GM21528 (cell line): ENCODE results near the gene ZDHHC16.
A peak's percentile ranks its signal among the peaks of the same experiment; 100 is the strongest.
"Not testable (repeated sequence)": the region's sequence is repeated elsewhere in the genome, so short reads cannot be mapped to it uniquely, and the experiment has no call there.

ENCODE experiments used
- ATAC-seq: cut with Tn5 transposase; IDR thresholded peaks from one replicate; pipeline ENCODE4 v1.9.1; 2021; ENCODE audit warnings: mild to moderate bottlenecking, moderate library complexity; ENCODE audit not compliant: unreplicated experiment, low FRiP score

ZDHHC16 gene

DNA sequence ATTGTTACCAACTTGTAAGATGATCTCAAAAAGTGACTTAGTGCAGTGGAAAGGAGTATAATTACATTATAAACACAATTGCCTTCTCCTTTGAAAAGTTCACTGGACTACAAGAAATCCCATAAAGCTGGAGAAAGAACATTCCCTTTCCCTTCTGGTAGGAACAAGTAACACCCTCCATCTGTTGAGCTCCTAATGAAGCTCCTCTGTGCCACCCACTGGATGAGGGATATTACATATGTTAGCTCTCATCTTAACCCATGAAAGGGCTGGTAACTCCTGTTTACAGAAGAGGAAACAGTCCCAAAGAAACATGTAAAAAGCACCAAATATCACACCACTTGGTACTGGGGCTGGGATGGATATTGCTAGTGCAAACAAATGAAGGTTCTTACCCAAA is 11.9 kb upstream of the ZDHHC16 start:
- no peak for ATAC-seq

DNA sequence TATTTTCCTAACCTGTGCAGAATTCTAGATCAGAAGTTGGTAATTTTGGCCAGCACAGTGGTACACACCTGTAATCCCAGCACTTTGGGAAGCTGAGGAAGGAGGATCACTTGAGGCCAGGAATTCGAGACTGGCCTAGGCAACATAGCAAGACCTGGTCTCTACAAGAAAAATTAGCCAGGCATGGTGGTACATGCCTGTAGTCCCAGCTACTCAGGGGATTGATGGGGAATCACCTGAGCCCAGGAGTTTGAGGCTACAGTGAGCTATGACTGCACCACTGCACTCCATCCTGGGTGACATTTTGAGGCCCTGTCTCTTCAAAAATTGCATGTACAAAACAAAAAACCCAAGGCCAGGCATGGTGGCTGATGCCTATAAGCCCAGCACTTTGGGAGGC is 11.4 kb upstream of the ZDHHC16 start:
- ATAC-seq = no peak

DNA sequence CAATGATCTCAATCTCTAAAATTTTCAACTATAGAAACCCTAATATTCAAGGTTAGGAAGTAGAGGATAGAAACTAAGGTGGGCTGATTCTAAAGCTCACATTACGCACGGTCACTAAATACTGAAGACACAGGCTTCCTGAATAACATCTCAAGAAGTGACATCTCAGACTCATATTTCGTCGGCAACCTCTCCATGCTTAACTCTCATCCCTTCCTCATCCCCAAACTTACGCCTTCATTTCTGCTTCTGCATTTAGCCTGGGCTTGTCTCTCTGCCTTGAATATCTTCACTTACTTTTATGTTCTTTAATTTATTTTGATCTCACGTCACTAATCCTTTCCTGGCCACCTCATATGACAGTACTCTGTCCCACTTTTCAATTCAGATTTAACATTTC is 10.8 kb upstream of the ZDHHC16 start:
- ATAC-seq = no peak

DNA sequence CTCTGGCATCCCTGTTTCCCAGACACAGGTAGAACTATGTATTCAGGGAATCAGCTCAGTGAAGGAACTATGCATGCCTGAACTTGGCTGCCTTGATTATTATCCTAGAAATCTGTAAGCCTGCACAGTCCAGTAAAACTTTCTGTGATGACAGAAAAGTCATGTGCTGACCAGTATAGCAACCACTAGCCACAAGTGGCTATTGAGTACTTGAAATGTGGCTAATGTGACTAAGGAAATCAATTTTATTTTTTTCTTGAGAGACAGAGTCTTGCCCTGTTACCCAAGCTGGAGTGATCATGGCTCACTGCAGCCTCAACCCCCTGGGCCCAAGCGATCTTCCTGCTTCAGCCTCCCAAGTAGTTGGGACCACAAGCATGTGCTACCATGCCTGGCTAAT is 3.7 kb upstream of the ZDHHC16 start:
- ATAC-seq = no peak

DNA sequence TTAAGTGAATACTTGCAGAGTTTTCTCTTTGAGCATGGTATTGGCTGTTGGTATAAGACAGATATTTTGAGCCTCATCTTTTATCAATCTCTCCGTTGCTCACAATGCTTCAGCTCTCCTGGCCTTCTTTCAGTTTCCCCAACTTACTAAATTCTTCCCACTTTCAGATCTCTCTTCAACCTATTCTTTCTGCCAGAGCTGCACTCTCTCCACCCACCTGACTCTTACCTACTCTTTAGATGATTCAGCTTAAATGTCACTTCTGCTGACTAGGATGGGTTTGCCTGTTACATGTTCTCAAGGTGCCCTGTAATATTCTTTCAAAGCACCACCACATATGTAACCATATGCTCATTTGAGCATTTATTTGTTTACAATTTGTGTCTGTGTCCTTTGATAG is 1.8 kb upstream of the ZDHHC16 start:
- no peak for ATAC-seq

DNA sequence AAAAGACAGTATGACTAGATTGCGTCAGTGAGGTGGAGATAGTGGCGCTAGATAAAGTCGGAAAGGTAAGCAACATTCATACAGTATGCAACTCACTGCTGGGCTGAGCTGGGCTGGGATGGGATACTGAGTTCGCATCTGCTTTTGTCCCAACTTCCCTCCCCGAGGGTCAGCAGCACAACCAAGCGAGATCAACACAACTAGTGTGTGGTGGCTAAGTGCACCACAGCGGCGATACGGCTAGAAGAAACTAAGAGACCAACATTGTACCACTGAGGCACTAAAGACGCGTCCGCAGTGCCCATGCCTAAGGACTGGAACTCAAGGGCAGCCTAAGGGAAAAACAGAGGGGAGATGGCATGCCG is 636 bp upstream of the ZDHHC16 start:
- peak; percentile 11 for ATAC-seq

DNA sequence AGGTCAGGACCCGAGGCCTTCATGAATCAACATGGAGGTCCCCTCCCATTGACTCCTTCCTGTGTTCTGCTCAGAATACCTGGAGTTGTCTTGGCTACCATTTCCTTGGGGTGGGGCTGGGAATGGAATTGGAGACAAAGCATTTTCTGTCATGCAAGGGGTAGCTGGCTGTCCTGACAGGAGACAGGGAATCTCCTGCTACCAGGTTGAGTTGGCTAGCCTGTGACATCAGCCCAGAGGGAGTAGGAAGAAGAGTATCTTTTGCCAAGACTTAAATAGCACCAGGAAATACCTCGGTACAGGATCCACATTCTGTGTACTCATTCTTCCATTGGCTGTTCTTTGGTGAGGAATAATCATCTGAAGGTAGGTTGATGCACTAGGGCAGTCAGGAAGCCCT is 4.9 kb downstream of the ZDHHC16 start:
- no peak for ATAC-seq

DNA sequence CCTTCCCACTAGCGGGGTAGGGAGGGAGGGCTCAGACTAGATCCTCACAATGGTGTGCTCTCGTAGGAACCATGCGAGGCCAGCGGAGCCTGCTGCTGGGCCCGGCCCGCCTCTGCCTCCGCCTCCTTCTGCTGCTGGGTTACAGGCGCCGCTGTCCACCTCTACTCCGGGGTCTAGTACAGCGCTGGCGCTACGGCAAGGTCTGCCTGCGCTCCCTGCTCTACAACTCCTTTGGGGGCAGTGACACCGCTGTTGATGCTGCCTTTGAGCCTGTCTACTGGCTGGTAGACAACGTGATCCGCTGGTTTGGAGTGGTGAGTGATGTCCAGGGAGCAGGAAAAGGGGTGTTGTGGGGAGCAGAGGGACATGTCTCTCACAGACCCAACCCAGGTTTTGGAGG is 5.6 kb downstream of the ZDHHC16 start:
- no peak for ATAC-seq

DNA sequence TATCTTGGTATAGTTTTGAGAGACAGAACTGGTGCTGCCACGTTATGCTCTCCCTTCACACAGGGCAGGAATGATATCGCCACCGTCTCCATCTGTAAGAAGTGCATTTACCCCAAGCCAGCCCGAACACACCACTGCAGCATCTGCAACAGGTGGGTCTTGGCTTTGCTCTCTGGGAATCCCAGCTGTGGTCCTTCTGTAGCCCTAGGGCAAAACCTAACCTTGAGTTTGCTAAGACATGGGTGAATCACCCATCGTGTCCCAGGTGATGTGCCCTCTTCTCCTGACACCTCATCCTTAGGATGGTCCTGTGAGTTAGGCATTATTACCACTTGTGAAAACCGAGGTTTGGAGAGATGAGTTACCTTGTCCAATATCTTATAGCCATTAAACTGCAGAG is 6.4 kb downstream of the ZDHHC16 start:
- no peak for ATAC-seq

DNA sequence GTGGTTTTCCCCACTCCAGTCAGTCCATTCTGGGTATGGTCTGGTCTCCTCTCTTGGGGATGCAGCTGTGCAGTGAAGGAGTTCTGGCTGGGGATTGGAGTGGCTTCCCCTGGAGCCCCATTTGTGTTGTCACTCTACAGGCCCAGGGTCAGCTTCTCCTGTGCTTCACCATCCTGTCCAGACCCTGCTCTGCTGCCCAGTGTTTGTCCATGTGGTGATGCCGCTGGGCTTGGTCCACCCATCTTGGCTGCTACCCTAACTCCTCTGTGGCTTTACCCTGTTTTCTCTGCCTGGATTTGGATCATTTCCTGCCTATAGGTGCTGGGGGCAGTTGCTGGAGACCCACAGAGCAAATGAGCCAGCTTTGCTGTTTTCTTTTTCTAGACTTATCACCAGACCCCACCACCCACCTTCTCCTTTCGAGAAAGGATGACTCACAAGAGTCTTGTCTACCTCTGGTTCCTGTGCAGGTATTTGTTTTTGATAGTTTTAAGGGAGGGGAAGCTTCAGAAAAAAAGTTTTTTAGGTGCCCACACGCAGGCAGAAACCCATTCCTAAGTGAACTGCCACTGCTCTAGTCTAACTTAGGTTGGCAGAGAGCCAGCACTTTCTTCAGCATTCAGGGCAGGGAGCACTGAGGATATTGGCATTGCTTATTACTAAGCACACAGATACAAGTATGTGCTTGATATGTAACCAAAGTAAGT is 8.5 kb downstream of the ZDHHC16 start:
- ATAC-seq = no peak

DNA sequence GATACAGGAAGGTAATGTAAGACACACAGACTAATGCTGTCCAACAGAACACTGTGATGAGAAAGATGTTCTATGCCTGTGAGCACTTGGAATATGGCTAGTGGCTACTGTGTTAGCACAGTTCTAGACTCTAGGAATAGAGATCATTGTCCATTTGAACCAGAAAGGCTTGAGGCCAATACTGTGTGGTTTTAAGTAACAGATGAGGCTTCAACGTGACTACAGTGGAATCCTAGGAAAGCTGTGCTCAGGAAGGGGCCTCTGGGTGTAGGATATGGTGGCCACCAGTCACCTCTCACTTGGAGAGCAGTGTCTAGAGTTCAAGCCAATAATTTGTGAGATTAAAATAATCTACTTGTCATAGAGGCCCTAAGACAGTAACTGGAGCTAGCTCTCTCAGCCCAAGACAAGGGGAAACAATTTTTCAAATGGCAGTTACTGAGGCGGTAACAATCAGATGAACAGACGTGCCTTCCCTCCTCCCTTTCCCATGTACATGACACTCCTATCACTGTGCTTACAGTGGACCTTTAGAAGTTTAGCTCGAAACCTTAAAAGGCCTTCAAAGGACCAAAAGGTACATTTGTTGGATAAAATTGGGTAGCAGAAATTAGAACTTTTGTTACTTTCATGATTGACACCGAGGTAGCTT is 10.2 kb downstream of the ZDHHC16 start:
- no peak for ATAC-seq

DNA sequence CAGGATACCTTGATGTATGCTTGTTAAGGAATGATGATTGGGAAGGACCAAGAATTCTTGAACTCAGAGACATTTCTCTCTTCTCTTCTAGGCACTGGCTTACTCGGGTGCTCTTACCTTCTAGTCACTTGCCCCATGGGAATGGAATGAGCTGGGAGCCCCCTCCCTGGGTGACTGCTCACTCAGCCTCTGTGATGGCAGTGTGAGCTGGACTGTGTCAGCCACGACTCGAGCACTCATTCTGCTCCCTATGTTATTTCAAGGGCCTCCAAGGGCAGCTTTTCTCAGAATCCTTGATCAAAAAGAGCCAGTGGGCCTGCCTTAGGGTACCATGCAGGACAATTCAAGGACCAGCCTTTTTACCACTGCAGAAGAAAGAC is 10.7 kb downstream of the ZDHHC16 start:
- ATAC-seq = no peak

DNA sequence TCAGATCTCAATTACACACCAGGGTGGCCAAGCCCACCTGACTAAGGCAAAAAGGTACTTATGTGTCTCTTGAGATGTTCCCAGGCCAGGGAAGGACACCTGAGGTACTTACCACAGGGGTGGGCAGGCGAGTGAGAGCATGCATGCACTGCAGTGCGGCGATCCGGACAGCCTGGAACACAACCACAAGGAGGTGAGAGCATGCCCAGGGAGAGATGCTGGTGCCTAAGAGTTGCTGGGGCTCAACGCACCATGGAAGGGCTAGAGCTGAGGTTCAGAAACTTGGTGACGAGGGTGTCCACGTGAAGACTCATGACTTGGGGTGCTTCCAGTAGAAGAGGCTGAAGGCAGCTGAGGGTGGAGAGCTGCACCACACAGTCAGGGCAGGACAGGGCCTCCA is 13.1 kb downstream of the ZDHHC16 start:
- ATAC-seq = no peak

DNA sequence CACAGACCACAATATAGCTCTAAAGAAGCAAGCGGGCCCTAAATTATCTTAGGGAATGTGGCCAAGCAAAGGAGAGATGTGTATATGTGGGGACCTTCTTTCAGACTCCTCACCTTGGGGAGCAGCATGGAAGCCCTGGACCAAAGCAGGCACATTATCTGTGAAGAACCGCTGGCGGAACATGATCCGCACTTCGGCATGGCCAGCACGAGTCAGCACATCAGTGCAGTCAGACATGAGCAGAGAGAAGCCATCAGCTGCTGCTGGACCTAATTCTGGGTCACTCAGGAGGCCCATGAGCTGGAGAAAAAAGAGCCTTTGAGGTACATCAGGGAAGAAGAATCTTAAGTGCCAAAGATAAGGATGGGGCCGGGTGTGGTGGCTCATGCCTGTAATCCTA is 14.0 kb downstream of the ZDHHC16 start:
- no peak for ATAC-seq

DNA sequence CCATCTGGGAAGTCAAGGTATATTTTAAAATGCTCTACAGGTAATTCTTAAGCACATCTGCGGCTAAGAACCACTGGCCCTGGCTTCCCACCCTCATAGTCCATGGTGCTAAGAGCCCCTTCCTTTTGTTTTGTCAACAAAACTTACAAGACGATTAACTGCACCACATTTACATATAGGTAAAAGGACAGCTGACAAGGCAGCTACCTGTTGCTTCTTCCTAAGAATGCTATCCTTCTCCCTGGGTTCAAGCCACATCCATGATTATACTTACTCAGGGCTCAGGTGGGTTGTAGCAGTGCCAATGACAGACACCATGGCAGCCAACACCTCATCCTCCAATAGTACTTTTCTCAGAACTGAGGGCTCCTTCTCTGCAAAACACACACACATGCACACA is 16.3 kb downstream of the ZDHHC16 start:
- ATAC-seq = no peak

DNA sequence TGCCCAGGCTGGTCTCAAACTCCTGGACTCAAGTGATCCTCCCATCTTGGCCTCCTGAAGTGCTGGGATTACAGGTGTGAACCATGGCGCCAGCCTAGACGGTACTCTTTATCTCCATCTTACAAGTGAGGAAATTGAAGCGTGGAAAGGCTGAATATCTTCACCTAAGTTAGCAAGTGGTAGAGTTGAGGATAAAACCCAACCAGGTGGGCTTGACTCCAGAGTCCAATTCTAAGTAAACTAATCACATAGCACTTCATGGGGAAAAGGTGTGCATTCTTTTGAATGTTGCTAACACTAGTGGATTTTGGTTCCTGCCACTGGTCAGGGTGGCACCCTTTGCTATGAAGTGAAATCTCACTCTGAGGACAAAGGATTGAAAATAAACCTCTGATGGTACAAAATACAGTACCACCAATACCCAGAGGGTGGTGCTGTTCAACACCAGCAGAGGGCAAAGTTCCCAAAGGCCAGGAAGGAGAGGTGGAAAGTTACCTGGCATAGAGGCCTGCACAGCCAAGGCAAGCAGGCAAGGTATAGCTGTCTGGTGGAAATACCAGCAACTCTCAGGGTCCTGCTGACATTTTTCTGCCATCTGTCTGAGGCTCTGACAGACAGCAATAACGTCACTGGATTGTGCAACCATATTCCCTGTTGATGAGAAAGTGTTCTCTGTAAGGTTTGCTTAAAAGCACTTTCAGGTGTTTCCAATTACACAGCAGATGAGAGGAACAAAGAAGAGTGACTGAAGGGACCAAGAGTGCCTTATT is 17.6 kb downstream of the ZDHHC16 start:
- ATAC-seq = no peak

DNA sequence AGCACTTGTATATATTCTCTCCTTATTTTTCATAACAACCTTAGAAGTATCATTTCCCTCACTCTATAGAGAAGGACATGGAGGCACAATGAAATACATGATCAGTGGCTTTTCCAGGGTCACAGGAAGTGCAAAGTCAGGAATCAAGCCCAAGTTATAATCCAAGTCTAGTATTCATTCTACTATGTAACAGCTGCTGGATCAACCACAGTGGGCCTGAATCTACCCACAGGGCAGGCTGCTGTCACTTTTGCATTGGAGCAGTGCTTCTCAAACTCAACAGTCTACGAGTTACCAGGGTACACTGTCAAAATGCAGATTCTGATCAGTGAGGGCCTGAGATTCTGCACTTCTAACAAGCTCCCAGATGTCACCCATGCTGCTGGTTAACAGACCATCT is 18.3 kb downstream of the ZDHHC16 start:
- ATAC-seq = no peak

DNA sequence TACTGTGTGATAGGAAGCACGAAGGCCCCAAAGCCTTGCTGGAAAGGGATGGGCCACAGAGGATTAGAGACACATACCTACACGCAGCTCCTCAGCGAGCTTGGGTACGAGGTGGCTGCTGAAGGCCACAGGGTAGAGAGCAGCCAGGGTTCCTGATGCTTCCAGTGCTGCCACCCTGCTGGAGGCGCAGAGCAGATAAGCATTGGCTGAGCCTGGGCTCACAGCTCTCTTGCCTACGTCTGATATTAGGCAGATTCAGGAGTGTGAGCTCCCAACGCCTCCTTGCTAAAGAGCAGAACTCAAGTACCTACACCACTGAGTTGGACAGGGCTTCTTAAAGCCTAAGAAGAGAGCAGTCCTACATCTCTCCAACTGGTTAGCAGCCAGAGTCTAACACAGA is 20.0 kb downstream of the ZDHHC16 start:
- no peak for ATAC-seq

DNA sequence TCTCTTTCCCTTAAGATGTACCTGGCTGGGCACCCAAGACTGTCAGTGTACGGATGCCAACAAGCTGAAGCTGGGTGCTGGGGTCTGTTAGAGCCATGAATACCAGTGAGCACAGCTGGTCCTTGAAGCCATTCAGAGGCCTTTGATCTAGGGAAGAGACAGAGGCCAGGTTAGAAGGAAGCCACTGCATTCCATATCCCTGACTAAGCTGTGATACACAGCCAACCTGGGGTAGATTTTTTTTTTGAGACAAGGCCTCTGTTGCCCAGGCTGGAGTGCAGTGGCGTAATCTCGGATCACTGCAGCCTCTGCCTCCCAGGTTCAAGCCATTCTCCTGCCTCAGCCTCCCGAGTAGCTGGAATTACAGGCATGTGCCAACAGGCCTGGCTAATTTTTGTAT is 20.8 kb downstream of the ZDHHC16 start:
- no peak for ATAC-seq

DNA sequence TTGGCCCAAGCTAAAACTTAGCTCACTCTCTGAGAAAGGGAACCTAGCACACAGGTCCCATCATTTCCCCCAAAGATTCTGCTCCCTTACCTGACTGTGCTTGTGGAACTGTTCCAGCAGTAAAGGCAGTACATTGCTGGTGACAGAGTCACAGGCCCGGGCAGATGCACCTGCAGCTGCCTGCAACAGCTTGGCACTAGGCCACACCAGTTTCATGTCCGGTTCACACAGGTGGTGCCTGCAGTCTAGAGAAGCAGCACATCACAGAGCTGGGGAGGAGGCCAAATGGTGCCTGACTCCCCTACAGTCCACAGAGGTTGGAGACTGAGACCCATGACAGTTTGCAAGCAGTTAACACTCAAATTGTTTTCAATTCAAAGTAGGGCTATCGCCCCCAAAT is 22.2 kb downstream of the ZDHHC16 start:
- ATAC-seq = no peak

DNA sequence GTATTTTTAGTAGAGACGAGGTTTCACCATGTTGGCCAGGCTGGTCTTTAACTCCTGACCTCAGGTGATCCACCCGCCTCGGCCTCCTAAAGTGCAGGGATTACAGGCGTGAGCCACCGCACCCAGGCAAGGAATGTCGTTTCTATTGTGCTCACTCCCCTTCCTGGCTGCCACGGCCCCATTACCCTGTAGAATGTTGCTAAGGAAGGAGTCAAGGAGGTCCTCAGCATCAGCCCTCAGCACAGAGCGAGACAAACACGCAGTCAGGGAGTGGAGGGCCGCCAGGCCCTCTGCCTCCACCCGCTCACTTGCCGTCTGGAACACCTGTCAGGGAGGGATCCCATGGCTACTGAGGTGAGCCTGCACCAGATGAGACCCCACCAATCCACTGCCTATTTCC is 22.8 kb downstream of the ZDHHC16 start:
- not testable (repeated sequence) for ATAC-seq

DNA sequence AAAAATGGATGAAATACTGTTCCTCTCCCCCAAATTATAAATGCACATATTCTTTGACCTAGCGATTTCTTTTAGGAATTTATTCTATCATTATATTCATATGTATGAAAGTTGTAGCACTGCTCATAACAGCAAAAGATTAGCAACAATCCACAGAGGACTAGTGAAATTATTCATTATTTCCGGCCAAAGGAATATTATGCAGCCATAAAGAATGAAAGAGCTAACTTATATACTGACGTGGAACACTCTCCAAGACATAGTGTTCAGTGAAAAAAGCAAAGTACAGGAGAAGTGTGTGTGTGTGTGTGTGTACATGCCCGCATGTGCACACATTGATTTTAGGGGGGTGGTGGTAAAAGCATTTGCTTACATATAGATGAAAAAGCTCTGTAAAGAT is 28.9 kb downstream of the ZDHHC16 start:
- ATAC-seq = no peak
